GM19023 (cell line): Measurements from ENCODE around the gene ARHGAP42.
"Not testable (repeated sequence)": the region's sequence is repeated elsewhere in the genome, so short reads cannot be mapped to it uniquely, and the experiment has no call there.

Experiments used
- ATAC-seq: cut with Tn5 transposase; IDR thresholded peaks from one replicate; pipeline ENCODE4 v1.9.1; 2021; ENCODE audit warnings: mild to moderate bottlenecking, moderate library complexity; ENCODE audit not compliant: unreplicated experiment

The ARHGAP42 gene

DNA sequence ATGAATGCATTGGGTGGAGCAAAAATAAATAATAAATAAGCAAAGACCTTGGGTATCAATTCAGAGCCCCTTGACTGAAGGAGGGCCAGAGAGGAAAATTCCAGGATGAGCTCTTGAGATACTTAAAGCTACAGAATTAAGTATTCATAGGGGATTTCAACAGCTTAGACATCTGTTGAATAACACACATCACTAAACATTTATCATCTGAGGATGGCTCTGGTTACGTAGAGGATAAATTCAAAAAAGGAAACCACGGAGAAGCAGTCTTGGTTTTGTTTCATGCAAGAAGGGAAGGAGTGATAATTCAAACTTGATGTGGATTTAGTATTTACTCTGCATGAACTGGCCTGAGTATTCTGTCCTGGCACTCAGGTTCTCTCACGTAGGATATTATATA lies 29.8 kb downstream of the ARHGAP42 start:
- no peak for ATAC-seq

DNA sequence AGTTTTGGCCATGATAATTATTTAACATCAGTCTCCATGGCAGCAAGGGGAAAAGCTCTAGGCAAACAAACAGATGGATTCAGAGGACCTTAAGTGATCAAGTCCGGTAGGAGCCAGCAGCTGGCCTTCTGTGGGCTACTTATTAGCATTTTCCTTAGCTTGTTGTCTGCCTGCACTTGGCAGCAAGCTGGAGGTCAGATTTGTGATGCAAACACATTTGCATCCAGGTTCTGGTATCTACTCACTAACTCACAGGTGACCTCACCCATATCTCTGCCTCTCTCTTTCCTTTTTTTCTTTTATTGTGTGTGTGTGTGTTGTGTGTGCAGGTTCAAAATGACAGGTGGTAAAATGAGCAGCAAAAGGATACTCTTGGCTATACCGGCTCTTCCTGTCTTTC lies 32.3 kb downstream of the ARHGAP42 start:
- peak; percentile 57 for ATAC-seq

DNA sequence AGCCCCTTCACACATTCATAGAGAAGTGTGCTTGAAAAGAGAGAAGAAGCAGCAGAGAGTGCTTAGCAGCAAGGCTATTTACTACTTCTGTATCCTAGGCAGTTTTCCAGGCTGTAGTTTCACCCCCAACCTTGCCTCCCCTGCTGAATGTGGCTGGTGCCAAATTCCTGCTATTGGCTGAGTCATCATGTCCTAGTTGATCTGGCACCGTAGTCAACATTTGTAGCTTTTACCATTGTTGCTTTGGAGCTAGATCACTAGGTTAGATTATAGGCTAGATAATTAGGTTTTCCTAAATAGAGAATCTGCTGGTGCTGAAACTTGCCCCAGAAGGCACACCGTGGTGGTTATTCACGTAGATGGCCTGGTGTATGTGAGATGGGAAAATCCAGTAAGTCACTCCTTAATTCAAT lies 32.7 kb downstream of the ARHGAP42 start:
- peak; percentile 10 for ATAC-seq

DNA sequence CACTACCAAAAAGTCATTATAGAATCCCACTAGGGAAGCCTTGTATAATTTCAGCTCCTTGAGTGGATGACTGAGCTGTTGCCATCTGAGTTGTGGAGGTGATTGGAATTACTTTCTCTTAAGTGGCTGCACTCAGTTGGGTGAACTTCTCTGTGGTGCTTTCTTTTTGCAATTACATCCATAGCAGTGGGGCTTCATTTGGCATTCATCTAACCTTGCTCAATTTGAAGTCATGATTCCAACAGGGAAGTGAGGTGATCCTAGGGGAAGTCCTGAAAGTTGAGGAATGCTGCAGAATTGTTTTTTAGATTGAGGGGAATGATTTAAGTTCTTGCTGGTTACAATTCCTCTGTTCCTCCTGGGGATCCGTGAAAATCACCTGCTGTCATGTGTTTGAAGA lies 39.6 kb downstream of the ARHGAP42 start:
- no peak for ATAC-seq

DNA sequence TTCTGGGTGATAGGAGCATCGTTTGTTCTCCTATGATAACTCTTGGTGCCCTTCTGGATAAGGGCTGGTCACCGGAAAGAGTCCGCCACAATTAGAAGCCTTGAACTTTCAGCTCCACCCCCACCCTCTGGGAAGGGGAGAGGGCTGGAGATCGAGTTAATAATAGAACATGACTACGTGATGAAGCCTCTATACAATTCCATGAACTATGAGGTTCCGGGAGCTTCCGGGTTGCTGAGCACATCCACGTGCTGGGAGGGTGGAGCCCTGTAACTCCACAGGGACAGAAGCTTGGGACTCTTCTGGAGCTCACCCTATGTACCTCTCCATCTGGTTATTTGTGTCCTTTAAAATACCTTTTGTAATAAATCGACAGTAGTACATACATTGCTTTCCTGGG lies 40.3 kb downstream of the ARHGAP42 start:
- no peak for ATAC-seq

DNA sequence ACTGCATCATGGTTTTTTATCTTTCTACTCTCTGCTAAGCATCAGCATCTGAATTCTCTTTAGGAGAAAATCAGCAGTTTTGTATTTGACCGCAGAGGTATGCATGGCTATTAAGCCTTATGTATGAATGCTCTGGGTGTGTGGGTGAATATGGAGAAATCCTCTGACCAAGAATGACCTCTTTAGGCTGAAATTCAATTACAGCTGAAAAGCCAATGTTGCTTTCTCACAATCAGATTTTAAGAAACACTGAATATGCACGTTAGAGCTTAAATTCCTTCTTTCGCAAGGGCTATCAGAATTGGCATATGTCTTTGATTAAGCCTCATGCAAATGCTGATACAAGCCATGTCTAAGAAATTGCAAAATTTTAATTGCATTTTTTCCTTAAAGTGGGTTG lies 43.2 kb downstream of the ARHGAP42 start:
- no peak for ATAC-seq

DNA sequence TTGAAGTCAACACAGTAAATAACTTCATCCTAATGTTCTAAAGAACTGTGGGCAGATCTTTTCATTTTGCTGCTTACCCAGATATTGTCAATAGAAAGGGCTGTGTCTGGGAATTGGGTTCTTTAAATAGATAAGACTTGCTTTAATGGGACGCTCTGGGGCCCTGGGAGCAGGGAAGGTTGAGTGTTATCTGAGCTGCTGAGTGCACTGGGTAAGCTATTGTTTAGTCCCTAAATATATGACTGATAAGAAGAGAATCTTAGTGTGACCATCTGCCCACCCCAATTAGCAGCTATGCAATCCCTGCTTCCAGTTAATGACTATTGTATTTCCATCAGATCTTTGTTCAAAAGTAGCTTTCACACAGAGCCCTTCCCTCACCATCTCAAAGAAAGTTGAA lies 44.4 kb downstream of the ARHGAP42 start:
- ATAC-seq = no peak

DNA sequence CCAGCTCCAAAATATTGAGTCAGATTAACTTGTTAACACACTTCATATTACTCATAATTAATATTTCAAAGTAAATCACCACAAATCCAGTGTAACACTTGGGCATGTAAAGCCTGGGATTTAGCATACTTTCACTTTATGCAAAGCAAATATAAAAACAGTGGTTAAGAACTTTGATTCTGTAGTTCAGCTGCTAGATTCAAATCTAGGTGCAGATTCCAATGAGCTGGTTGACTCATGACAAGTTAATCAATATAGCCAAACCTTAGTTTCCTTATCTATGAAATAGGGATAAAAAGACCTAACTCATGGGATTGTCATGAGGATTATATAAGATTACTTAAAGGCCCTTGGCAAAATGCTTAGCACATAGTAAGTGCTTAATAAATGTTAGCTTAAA lies 45.9 kb downstream of the ARHGAP42 start:
- no peak for ATAC-seq

DNA sequence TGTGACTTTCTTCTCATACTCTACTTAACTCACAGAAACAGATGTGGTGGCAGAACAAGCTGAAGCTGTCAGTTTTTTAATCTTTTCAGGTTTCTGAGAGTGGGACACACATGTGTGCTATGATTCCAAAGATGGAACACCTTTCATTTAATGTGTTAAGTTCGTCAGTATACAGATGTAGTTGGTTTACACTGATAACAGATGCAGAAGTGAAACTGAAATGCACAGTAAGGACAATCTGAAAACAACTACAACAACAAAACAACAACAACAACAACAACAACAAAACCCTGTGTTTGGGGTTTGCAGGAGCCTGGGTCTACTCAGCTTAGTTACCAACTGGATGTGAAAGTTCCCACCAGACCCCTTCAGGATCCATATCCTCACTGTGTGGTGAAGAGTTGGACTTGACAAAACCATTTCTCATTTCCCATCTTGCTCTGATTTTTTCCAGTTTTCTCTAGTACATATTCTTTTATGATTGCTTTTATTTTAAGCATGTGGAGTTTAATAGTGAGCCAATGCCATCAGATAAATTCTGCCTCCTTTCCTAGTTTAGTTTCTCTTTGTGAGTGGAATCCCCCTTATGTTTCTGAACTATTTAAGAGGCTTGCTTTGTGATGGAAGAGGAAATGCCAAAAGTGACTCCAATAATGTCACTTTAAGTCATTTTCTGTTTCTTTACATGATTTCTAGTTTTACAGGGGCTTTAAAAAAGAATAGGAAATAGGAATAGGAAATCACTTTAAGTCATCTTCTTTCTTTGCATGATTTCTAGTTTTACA lies 47.8 kb downstream of the ARHGAP42 start:
- ATAC-seq = peak; percentile 45

DNA sequence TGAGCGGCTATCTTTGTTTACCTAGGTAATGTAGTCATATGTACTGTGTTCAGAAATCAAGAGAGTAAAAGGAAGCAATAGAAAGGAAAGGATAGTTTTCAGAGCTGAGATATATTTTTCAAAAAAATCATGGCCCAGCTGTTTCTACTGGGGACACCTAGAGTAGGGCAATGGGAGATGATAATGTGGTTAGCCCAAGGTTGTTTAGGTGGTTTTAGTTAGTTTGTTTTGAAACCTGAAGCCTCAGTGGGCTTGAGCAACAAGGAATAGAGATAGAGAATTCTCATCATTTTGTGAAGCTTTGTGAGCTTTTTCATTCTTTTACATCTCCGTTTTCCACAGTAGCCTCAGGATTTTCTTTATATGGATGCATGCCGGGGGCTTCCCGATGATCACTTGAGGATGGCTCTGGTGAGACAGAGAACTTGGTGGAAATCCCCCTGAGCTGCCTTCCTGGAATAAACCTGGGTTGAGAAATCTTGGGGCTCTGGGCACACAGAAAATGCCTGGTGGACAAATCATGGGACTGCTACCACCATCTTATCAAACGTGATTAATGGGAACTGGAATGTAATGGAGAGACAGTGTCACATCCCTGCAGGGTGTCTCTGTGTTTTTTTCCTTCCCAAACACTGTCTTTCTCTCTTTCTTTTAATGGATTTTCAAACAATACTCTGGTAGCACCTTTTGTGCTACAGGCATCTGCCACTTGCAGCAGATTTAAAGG lies 49.0 kb downstream of the ARHGAP42 start:
- ATAC-seq = no peak

DNA sequence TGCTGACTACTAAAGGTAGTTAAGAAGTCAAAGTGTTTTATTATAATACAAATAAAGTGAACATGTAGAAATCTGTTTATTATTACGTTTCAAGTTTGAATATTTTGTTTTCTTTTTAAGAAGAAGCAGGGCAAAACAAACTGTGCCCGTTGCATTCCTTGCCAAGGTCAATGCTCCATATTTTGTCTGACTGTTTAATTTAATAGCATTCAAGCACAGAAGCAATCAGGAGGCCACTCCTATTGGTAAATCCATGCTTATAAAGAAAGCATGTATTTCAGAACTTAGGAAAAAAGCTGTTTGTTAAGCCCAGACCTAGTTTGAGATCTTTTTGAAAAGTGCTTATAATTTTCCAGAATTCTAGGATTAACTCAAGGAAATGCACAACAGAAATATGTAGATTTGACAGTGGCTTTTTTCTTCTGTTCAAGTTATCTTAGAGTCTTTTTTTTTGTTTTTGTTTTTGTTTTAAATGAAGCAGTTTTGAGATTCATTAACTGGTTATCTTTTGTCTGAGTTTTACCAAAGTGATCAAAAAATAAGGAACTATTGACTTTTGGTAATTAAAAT lies 51.7 kb downstream of the ARHGAP42 start:
- ATAC-seq = no peak

DNA sequence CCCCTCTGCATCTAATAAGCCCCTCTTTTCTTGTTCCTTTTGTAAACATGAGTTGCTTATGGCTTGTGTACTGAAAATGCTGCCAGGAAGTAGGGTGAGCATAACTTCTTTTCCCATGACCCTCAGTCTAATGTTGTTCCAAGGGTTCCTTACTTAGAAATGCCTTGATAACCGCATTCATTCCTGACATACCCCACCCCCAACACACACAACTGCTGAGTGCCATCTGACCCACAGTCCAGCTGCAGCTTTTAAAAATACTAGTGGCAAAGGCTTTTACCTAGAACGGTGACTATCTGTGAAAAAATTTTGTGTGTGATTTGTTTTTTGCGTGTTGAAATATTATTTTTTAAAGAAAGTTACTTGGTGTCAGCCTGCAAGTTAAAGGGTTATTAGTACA lies 52.6 kb downstream of the ARHGAP42 start:
- no peak for ATAC-seq

DNA sequence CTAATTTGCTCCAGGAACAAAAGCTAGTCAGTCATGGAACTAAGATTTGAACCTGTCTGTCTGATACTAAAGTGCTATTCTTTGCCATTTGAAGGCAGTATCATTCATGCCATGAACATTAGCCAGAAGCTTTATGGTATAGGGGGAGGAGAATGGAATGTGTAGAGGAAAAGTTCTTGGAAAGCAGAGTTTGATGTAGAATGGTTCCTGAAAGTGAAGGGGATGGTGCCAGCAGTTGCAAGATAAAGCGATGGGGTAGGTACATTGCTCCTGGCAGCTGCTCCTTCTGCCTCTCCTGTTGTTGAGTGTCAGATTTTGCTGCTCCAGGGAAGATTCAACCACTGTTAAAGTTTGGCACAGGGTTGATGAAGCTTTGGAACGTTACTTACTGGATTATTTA lies 53.4 kb downstream of the ARHGAP42 start:
- ATAC-seq = no peak

DNA sequence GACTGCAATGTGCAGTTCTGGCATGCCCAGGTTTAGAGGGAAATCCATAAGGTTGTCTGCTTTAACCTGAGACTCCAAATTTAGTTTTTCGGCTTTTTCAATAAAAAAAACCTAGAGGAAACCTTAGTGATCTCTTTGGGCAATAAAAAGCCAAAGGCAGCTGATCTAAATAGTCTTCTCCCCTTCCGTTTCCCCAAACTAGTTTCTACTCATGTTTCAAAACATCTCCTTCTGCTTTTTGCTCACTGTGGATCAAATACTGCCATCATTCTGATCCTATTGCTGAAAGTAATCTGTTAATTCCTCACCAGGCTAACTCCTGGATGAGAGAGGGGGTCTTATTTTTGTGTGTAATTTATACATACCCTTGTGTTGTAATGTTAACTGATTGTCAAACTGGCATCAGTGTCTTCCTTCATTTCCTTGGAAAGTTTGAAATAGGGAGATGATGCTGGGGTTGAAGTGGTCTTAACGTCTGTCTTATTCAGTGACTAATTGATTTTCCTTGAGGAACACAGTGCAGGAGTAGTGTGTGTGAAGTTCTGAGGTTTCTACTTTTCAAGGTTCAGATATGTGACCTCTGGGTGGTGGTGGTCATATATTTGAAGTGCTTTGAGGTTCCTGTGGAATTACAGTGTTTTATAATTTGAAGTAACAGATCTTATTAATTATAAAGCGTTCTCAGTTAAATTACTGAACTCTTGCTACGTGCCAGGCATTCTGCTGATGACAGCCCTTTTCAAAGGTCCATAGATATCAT lies 55.0 kb downstream of the ARHGAP42 start:
- no peak for ATAC-seq

DNA sequence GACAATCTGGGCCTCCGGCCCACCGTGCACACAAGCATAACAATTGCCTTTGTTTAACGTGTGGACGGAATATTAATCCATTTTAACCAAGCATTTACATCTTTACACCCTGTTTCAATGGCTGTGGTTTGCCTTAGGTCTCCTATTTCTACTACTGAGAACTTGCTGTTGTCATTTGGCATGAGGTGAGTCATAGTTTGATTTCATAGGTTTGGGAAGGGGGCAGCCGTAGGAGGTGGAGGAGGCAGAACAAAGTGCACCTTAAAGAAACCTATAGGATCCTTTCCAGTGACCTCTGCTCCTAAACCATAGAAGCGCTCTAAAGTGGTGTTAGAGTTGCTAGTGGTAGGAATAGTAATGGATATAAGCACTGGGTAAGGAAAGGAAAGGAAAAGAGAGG lies 59.4 kb downstream of the ARHGAP42 start:
- ATAC-seq = no peak

DNA sequence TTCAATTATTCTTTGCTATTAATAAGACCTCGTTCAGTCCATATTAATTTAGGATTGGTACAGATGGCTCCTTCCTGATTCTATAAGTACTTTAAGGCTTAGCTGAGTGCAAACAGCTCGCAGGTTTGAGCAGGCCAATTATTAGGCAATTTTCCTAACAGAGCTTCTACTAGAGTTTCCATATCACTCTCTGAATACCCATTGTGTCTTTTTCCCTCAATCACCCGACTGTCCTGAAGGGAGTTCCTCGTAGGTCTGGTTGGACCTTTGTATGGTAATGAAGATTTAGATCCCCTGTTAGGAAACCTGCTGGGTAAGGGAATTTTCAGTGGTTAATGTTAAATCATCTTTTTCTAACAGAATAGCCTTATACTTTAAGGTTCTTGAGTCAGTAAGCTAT lies 61.1 kb downstream of the ARHGAP42 start:
- no peak for ATAC-seq

DNA sequence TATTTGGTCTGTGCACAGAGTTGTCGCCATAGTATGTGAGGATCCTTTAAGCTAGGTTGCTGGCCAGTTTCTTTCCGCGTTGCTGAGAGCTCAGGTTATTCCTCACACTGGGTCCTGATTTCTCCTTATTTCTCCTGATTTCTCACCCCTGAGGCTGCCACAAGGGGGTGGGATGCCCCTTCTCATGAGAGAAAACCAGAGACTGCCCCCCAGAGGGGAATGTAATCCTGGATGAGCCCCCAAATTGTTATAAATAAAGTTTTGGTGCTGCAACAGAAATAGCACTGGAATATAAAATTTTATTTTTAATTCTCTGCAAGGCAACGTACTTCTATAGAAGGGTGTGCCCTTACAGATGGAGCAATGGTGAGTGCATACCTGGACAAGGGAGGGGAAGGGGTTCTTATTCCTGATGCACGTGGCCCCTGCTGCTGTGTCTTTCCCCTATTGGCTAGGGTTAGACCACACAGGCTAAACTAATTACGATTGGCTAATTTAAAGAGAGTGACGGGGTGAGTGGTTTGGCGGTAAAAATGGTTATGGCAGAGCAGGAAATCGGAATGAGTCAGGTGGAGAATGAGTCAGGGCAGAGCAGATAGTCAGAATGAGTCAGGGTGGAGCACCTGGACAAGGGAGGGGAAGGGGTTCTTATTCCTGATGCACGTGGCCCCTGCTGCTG lies 62.9 kb downstream of the ARHGAP42 start:
- ATAC-seq = not testable (repeated sequence)

DNA sequence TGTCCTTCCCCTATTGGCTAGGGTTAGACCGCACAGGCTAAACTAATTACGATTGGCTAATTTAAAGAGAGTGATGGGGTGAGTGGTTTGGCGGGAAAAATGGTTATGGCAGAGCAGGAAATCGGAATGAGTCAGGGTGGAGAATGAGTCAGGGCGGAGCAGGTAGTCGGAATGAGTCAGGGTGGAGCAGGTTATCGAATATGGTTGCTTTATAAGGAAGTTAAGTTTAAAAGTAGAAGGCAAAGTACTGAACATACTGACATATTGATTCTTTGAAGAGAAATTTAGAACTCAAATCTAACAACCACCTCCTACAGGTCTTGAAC lies 63.4 kb downstream of the ARHGAP42 start:
- not testable (repeated sequence) for ATAC-seq

DNA sequence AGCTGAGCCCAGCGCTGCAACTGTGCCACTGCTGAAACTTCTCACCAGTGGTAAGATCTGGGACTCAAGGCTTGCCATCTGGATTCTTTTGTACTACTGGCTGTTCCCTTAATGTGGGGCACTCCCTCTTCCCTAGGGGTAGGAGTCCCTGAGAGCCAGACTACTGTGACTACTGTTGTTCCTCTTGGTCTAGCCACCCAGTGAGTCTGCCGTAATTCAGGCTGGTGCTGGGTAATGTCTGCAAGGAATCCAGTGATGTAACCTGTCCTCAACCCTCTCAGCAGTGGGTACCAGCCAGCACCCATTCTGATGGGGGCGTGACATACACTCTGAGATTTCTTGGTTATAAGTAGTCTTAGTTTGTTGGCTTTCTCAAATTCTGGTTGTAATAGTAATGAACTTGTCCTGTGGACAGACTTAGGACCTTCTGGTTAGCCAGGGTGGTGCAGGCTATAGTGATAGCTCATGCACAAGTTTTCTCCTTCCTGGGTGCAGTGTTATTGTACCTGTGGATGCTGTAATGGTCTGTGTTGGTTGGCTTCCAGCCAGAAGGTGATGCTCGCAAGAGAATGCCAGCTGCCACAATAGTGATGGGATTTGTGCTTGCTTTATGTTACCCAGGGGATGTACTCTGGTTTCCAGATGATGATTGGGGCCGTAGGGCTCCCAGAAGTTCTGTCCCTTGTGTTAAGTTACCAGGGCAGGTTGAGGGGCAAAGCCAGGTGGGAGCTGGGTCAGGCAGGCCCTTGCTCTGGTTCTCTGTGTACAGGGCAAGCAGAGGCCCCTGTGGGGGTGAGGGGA lies 65.5 kb downstream of the ARHGAP42 start:
- no peak for ATAC-seq

DNA sequence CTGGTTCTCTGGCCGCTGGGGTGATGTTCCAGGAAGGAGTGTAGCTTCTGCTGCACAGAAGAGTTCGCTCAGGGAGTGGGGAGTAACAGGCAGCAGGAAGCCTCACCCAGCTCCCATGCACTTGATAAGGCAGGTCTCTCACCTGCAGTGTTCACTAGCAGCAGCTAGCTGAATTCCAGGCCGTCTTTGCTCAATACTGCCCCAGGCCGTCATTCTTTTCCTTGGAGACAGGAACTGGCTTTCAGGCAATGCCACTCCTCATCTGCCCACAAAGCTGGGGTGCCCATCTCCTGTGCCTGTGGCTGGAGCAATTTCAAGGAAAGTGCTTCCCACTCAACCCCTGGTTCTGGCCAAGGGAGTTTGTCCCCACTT lies 66.1 kb downstream of the ARHGAP42 start:
- no peak for ATAC-seq
